ENCODE results near the gene TRAPPC8.

Gene TRAPPC8

GRCh38 chr18:31791817-31792579 is 150.9 kb downstream of the TRAPPC8 start:
- no peak for DNase-seq (ENCODE audit: low read depth)

GRCh38 chr18:31789409-31789808 is 153.5 kb downstream of the TRAPPC8 start:
- DNase-seq (ENCODE audit: low read depth) = no peak

- no peak for DNase-seq (ENCODE audit: low read depth)
Observed at GRCh38 chr18:31783059-31783458, 159.9 kb downstream of the TRAPPC8 start.

Data from stimulated activated CD8-positive, alpha-beta memory T cell treated with anti-CD3 and anti-CD28 coated beads, Interleukin-15, amount 100 ng/mL, for 24 hours (primary cell).